Endothelial cell of umbilical vein (primary cell): ENCODE measurements around the gene MYO9B. TPM values are rescaled to one million over a fixed set of nuclear protein-coding genes. Genes with fewer than 3 reads are reported as not detected.

Experiments
- BruUV-seq: library from RNA; stranded (reverse); fragments of 400-500 nt; replicated peaks from 2 replicates; lab custom pipeline; 2021; lab: Mats Ljungman, UMichigan
- CTCF ChIA-PET: fragments of 300-600, 350-600 bp; sonication (Branson Sonifier 250); formaldehyde crosslinking; loops from one replicate; lab custom pipeline; 2021; ENCODE audit warnings: antibody characterized with exemption, inconsistent platforms; lab: Charles Lee
- POLR2A ChIA-PET: fragments of 300-600, 350-600 bp; sonication (Branson Sonifier 250); formaldehyde crosslinking; loops from one replicate; lab custom pipeline; 2021; ENCODE audit warnings: antibody characterized with exemption, inconsistent platforms; lab: Charles Lee
- DNase-seq: peaks from one replicate; pipeline ENCODE4 v3.0.0-alpha.2; 2011; ENCODE audit warnings: low read depth, low spot score
- FAIRE-seq: peaks from 2 replicates; lab custom pipeline; 2011; peaks lifted over from hg19 to GRCh38; lab: Jason Lieb, UNC
- H2AFZ ChIP-seq: 2 replicates; pipeline ENCODE4 v1.6.0; 2012; ENCODE audit warnings: low read depth, low read length, control low read depth, inconsistent platforms
- H3K27ac ChIP-seq: 2 replicates; pipeline ENCODE4 v1.5.1; 2011; ENCODE audit warnings: low read depth, mild to moderate bottlenecking, control low read depth, low read length, moderate library complexity; ENCODE audit not compliant: insufficient read depth
- H3K27me3 ChIP-seq, 2 experiments: 2 replicates each; pipeline versions ENCODE4 v1.6.0 to v1.6.1; 2011; ENCODE audit warnings: low read length in 2 of 2, mixed read lengths in 1 of 2; ENCODE audit not compliant: control insufficient read depth in 2 of 2, insufficient read depth in 2 of 2
- H3K36me3 ChIP-seq, 2 experiments: 2 replicates in 1 of 2; 3 replicates in 1 of 2; pipeline ENCODE4 v1.5.1; 2011; ENCODE audit warnings: low read length in 2 of 2, mild to moderate bottlenecking in 1 of 2, moderate library complexity in 1 of 2; ENCODE audit not compliant: control insufficient read depth in 2 of 2, insufficient read depth in 2 of 2; ENCODE audit errors: extremely low read depth in 1 of 2
- H3K4me1 ChIP-seq: 3 replicates; pipeline ENCODE4 v1.5.1; 2011; ENCODE audit warnings: mild to moderate bottlenecking, low read length; ENCODE audit not compliant: control insufficient read depth, insufficient read depth; ENCODE audit errors: extremely low read depth
- H3K4me2 ChIP-seq: 2 replicates; pipeline ENCODE4 v1.6.1; 2011; ENCODE audit warnings: low read length, control low read depth, mixed read lengths; ENCODE audit not compliant: insufficient read depth
- H3K4me3 ChIP-seq, 3 experiments: fragments of 200-600 bp in 1 of 3; sonication (generic), shearing (Covaris generic) in 1 of 3; replicated peaks in 1 of 3; 2 replicates each; pipeline ENCODE4 v1.5.1; 2011 to 2016; ENCODE audit warnings: control low read depth in 3 of 3, low read length in 3 of 3, mild to moderate bottlenecking in 2 of 3, inconsistent platforms in 1 of 3, low read depth in 1 of 3, moderate library complexity in 1 of 3; ENCODE audit not compliant: insufficient read depth in 1 of 3
- H3K79me2 ChIP-seq: 2 replicates; pipeline ENCODE4 v1.6.0; 2012; ENCODE audit warnings: low read length, inconsistent platforms; ENCODE audit not compliant: control insufficient read depth, insufficient read depth
- H3K9ac ChIP-seq: replicated peaks from 2 replicates; pipeline ENCODE3; 2011; ENCODE audit warnings: low read length, control low read depth; ENCODE audit not compliant: insufficient read depth; ENCODE audit errors: extremely low read depth
- H3K9me1 ChIP-seq: replicated peaks from 3 replicates; pipeline ENCODE4 v1.6.0; 2011; ENCODE audit warnings: mild to moderate bottlenecking, low read length; ENCODE audit not compliant: control insufficient read depth, insufficient read depth; ENCODE audit errors: extremely low read depth
- H3K9me3 ChIP-seq: replicated peaks from 2 replicates; pipeline ENCODE4 v1.5.1; 2012; ENCODE audit warnings: low read length, inconsistent platforms; ENCODE audit not compliant: control insufficient read depth, insufficient read depth
- H4K20me1 ChIP-seq: replicated peaks from 2 replicates; pipeline ENCODE3; 2011; ENCODE audit warnings: mild to moderate bottlenecking, low read length; ENCODE audit not compliant: control insufficient read depth, insufficient read depth; ENCODE audit errors: extremely low read depth
- CTCF ChIP-seq, 2 donors: IDR thresholded peaks; 1 replicate in 1 of 2; 2 replicates in 1 of 2; pipeline ENCODE4 v1.5.1; 2011; ENCODE audit warnings: low read length in 2 of 2, mild to moderate bottlenecking in 2 of 2, moderate library complexity in 2 of 2, control low read depth in 1 of 2, inconsistent platforms in 1 of 2, low read depth in 1 of 2; ENCODE audit not compliant: insufficient read depth in 1 of 2; ENCODE audit errors: extremely low read depth in 1 of 2
- EZH2 ChIP-seq: IDR thresholded peaks from 2 replicates; pipeline ENCODE4 v1.6.1; 2012; ENCODE audit warnings: borderline replicate concordance, low read depth, mild to moderate bottlenecking, moderate library complexity, low read length, inconsistent platforms; ENCODE audit not compliant: severe bottlenecking
- FOS ChIP-seq: IDR thresholded peaks from 2 replicates; pipeline ENCODE4 v1.6.1; 2011; ENCODE audit warnings: mild to moderate bottlenecking, low read length, moderate library complexity, borderline replicate concordance; ENCODE audit not compliant: insufficient read depth
- GATA2 ChIP-seq: IDR thresholded peaks from 2 replicates; pipeline ENCODE4 v1.7.0; 2011; ENCODE audit warnings: low read depth, mild to moderate bottlenecking, moderate library complexity, mixed read lengths, low read length; ENCODE audit not compliant: insufficient read length, insufficient read depth
- JUN ChIP-seq: IDR thresholded peaks from 2 replicates; pipeline ENCODE4 v1.6.1; 2011; ENCODE audit warnings: borderline replicate concordance, low read depth; ENCODE audit not compliant: insufficient read length, insufficient read depth
- MAX ChIP-seq: IDR thresholded peaks from 2 replicates; pipeline ENCODE4 v1.6.1; 2011; ENCODE audit not compliant: insufficient read depth, insufficient read length
- MYC ChIP-seq: IDR thresholded peaks from one replicate; pipeline ENCODE4 v1.6.1; 2011; ENCODE audit warnings: mild to moderate bottlenecking, low read depth, low read length
- POLR2A ChIP-seq: IDR thresholded peaks from 2 replicates; pipeline ENCODE4 v1.6.1; 2012; ENCODE audit warnings: low read depth, mild to moderate bottlenecking, control low read depth, low read length
- POLR2AphosphoS5 ChIP-seq: IDR thresholded peaks from 2 replicates; pipeline ENCODE4 v1.6.1; 2012; ENCODE audit warnings: low read depth, mild to moderate bottlenecking, control low read depth, low read length, moderate library complexity; ENCODE audit not compliant: insufficient read depth
- dilution Hi-C: fragments of 300-500 bp; cut with MboI; formaldehyde crosslinking; loops from one replicate; pipeline ENCODE4 v1.15.0; 2019; ENCODE audit warnings: low sequenced_read_pairs; ENCODE audit not compliant: extremely low pct_ligation_motif_present
- intact Hi-C: fragments of 100-400 bp; cut with micrococcal nuclease; formaldehyde crosslinking; loops from one replicate; pipeline ENCODE4 v1.10.0; 2022
- polyA plus RNA-seq, 4 experiments: library from polyadenylated mRNA; depleted of rRNA in 3 of 4; stranded (reverse) in 3 of 4; unstranded in 1 of 4; fragments of >200 nt; gene quantifications; 2 replicates each; pipeline versions ENCODE4 v1.2.1 to v1.2.3, GENCODE V29; 2011 to 2012; ENCODE audit warnings: missing spikeins in 1 of 4
- total RNA-seq: library from RNA; stranded (reverse); gene quantifications from 2 replicates; pipeline ENCODE4 v1.2.3, GENCODE V29; 2021

MYO9B gene
- total and polyA plus RNA-seq, 2 donors (not counting 3 experiments of a cell fraction or from before 2014, with no cell fraction given) = 64.4 to 119 TPM

DNA sequence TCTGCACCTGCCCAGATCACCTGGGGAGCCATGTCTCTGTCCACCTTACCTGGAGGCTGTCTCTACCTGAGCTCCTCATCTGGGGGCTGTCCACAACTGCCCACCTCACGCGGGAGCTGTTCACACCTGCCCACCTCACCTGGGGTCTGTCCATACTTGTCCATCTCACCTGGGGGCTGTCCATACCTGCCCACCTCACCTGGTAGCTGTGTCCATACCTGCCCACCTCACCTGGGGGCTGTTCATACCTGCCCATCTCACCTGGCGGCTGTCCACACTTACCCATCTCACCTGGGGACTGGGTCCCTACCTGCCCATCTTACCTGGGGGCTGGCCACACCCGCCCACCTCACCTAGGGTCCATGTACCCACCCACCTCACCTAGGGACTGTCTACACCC lies 38.9 kb upstream of the MYO9B start:
- H3K27me3 ChIP-seq = no peaks in the 10 kb centered on the region
- no peaks in the 10 kb centered on the region for H3K79me2 ChIP-seq
- no peaks in the 10 kb centered on the region for H3K36me3 ChIP-seq
- BruUV-seq = no TSS peak
- no peaks in the 10 kb centered on the region for H3K9me3 ChIP-seq
- FAIRE-seq (no peak), DNase-seq (no peak)
- H3K4me1 ChIP-seq = no peaks in the 10 kb centered on the region
- dilution Hi-C loops = no loop called here
- no peak overlapping the region for H3K4me2 ChIP-seq
- no peak overlapping the region for H3K9ac ChIP-seq
- ChIA-PET POLR2A (no interaction called here), CTCF (interaction anchor here (1.0 kb wide), 1 partner anchor 19 kb away, joined by 3 read pairs; no protein-coding TSS in a partner anchor)
- no peak overlapping the region for H2AFZ ChIP-seq
- no peaks in the 10 kb centered on the region for H3K9me1 ChIP-seq
- no peak overlapping the region for H3K4me3 ChIP-seq
- no peak for TF ChIP-seq MYC
- TF ChIP-seq JUN = no peak
- no peak for TF ChIP-seq POLR2AphosphoS5
- TF ChIP-seq MAX = no peak
- no peak for TF ChIP-seq POLR2A
- TF ChIP-seq GATA2 = no peak
- no peak for TF ChIP-seq EZH2
- TF ChIP-seq CTCF (IDR thresholded peaks at IDR 0.05; ENCODE audit: extremely low read depth in 1 of 2, insufficient read depth in 1 of 2, low read depth in 1 of 2, low read length in 2 of 2) = no peak
- no peak for TF ChIP-seq FOS
- H3K27ac ChIP-seq = no peak overlapping the region
- intact Hi-C loops = no loop called here
- no peaks in the 10 kb centered on the region for H4K20me1 ChIP-seq
